HepG2 (cell line): Measurements from ENCODE around the gene SMR3B. TPM values are rescaled to one million over a fixed set of nuclear protein-coding genes. Genes with fewer than 3 reads are reported as not detected.
A peak's percentile ranks its signal among the peaks of the same experiment; 100 is the strongest.

Experiments used
- ATAC-seq: fragments of 200-7000 bp; cut with Tn5 transposase; 3 replicates; pipeline ENCODE4 v1.9.1; 2020; ENCODE audit warnings: mild to moderate bottlenecking, moderate library complexity
- BruUV-seq: library from RNA; stranded (reverse); fragments of 400-500 nt; replicated peaks from 2 replicates; lab custom pipeline; 2021; lab: Mats Ljungman, UMichigan
- CTCF ChIA-PET: fragments of 300-600 bp; formaldehyde crosslinking; extraction: SDS; loops from one replicate; lab custom pipeline; 2021; ENCODE audit warnings: low total read pairs, inconsistent platforms, low intra/inter-chr PET ratio; lab: Yijun Ruan, JAX
- POLR2A ChIA-PET: fragments of 350-600 bp; sonication (Branson Sonifier 250); formaldehyde crosslinking; loops from one replicate; lab custom pipeline; 2020; ENCODE audit warnings: antibody characterized with exemption, inconsistent platforms; lab: Yijun Ruan, JAX
- DNase-seq: peaks from one replicate; pipeline ENCODE4 v3.0.0-alpha.2; 2015; ENCODE audit warnings: low spot score
- FAIRE-seq: peaks from 3 replicates; lab custom pipeline; 2011; peaks lifted over from hg19 to GRCh38; lab: Jason Lieb, UNC
- H2AFZ ChIP-seq: one replicate; pipeline ENCODE4 v1.6.1; 2011; ENCODE audit warnings: low read length, inconsistent platforms
- H3K27ac ChIP-seq: fragments of 300-600 bp; 3 replicates; pipeline ENCODE4 v1.8.0; 2011; ENCODE audit warnings: mixed run types, mild to moderate bottlenecking, mixed read lengths, low read length, inconsistent platforms; ENCODE audit not compliant: insufficient read depth; ENCODE audit errors: extremely low read length
- H3K27me3 ChIP-seq, 2 experiments: fragments of 200-600 bp in 1 of 2; 2 replicates in 1 of 2; 3 replicates in 1 of 2; pipeline versions ENCODE4 v1.6.0 to v1.8.0; 2011; ENCODE audit warnings: low read length in 2 of 2, mild to moderate bottlenecking in 2 of 2, moderate library complexity in 2 of 2, inconsistent platforms in 1 of 2; ENCODE audit not compliant: insufficient read depth in 2 of 2, control insufficient read depth in 1 of 2
- H3K36me3 ChIP-seq, 2 experiments: fragments of 200-600 bp in 1 of 2; replicated peaks in 1 of 2; 2 replicates in 1 of 2; 3 replicates in 1 of 2; pipeline versions ENCODE4 v1.5.1 to v1.8.0; 2011; ENCODE audit warnings: low read length in 2 of 2, inconsistent platforms in 1 of 2; ENCODE audit not compliant: insufficient read depth in 2 of 2, control insufficient read depth in 1 of 2
- H3K4me1 ChIP-seq: 2 replicates; pipeline ENCODE4 v1.5.1; 2012; ENCODE audit warnings: low read length, inconsistent platforms; ENCODE audit not compliant: insufficient read depth
- H3K4me2 ChIP-seq: 2 replicates; pipeline ENCODE4 v1.6.0; 2011; ENCODE audit warnings: low read depth, low read length, inconsistent platforms
- H3K4me3 ChIP-seq, 3 experiments: fragments of 200-600 bp in 1 of 3; sonication (generic), shearing (Covaris generic) in 1 of 3; replicated peaks in 1 of 3; 2 replicates each; pipeline ENCODE4 v1.5.1; 2011 to 2016; ENCODE audit warnings: low read length in 3 of 3, inconsistent platforms in 2 of 3, low read depth in 2 of 3, mild to moderate bottlenecking in 2 of 3, control low read depth in 1 of 3, mixed read lengths in 1 of 3; ENCODE audit not compliant: insufficient read depth in 1 of 3
- H3K79me2 ChIP-seq: one replicate; pipeline ENCODE4 v1.6.1; 2011; ENCODE audit warnings: low read length, inconsistent platforms; ENCODE audit not compliant: insufficient read depth
- H3K9ac ChIP-seq: 2 replicates; pipeline ENCODE4 v1.6.0; 2011; ENCODE audit warnings: mild to moderate bottlenecking, low read depth, low read length, inconsistent platforms; ENCODE audit not compliant: insufficient read depth
- H3K9me3 ChIP-seq: 2 replicates; pipeline ENCODE4 v1.5.1; 2012; ENCODE audit warnings: mild to moderate bottlenecking, low read length
- H4K20me1 ChIP-seq: 2 replicates; pipeline ENCODE4 v1.6.0; 2011; ENCODE audit warnings: inconsistent platforms, mild to moderate bottlenecking, low read length, moderate library complexity; ENCODE audit not compliant: insufficient read depth
- CAMTA2 ChIP-seq: sonication (generic); formaldehyde crosslinking; IDR thresholded peaks from 2 replicates; pipeline ENCODE4 v1.4.0; 2020; ENCODE audit warnings: mild to moderate bottlenecking, missing genetic modification reagents, borderline replicate concordance
- CC2D1A ChIP-seq: sonication (generic); formaldehyde crosslinking; IDR thresholded peaks from 2 replicates; pipeline ENCODE4 v1.8.1; 2023; ENCODE audit warnings: mild to moderate bottlenecking, missing genetic modification reagents
- CCAR2 ChIP-seq: fragments of 200-400 bp; formaldehyde crosslinking; optimal IDR thresholded peaks from 2 replicates; pipeline ENCODE3; 2018; ENCODE audit warnings: low read depth, mild to moderate bottlenecking, low read length, moderate library complexity
- CHD2 ChIP-seq: IDR thresholded peaks from 2 replicates; pipeline ENCODE4 v1.6.1; 2011; ENCODE audit warnings: low read depth, low read length, improper control_type of control experiment
- DBP ChIP-seq: sonication (generic); formaldehyde crosslinking; IDR thresholded peaks from 2 replicates; pipeline ENCODE4 v1.4.0; 2020; ENCODE audit warnings: missing genetic modification reagents; ENCODE audit errors: not compliant biosample characterization
- DR1 ChIP-seq: sonication (generic); formaldehyde crosslinking; IDR thresholded peaks from 2 replicates; pipeline ENCODE4 v1.8.0; 2021; ENCODE audit warnings: mild to moderate bottlenecking, missing genetic modification reagents, inconsistent platforms
- FOXA1 ChIP-seq, 2 experiments: fragments of 450-650 bp in 1 of 2; sonication (generic) in 1 of 2; formaldehyde crosslinking in 1 of 2; IDR thresholded peaks; 2 replicates each; pipeline versions ENCODE4 v1.4.0 to v1.6.1; 2016 to 2020; ENCODE audit warnings: missing genetic modification reagents in 1 of 2
- FOXA3 ChIP-seq: IDR thresholded peaks from 2 replicates; pipeline ENCODE4 v1.6.1; 2016; ENCODE audit warnings: missing genetic modification reagents, missing compliant biosample characterization
- FOXP1 ChIP-seq, 2 experiments: fragments of 450-650 bp in 1 of 2; IDR thresholded peaks; 2 replicates each; pipeline ENCODE4 v1.6.1; 2017 to 2018; ENCODE audit warnings: antibody characterized with exemption in 1 of 2
- NFAT5 ChIP-seq: sonication (generic); formaldehyde crosslinking; IDR thresholded peaks from 2 replicates; pipeline ENCODE4 v1.4.0; 2020; ENCODE audit warnings: missing genetic modification reagents
- NFE2 ChIP-seq: sonication (generic); formaldehyde crosslinking; IDR thresholded peaks from 2 replicates; pipeline ENCODE4 v1.4.0; 2020; ENCODE audit warnings: missing genetic modification reagents
- SALL1 ChIP-seq: sonication (generic); formaldehyde crosslinking; IDR thresholded peaks from 2 replicates; pipeline ENCODE4 v1.8.0; 2022; ENCODE audit warnings: mild to moderate bottlenecking, missing genetic modification reagents
- SAP130 ChIP-seq: IDR thresholded peaks from 2 replicates; pipeline ENCODE4 v1.6.1; 2016; ENCODE audit warnings: low read depth
- ZNF281 ChIP-seq: sonication (generic); formaldehyde crosslinking; IDR thresholded peaks from 2 replicates; pipeline ENCODE4 v1.4.0; 2020; ENCODE audit warnings: missing genetic modification reagents, borderline replicate concordance
- ZNF33A ChIP-seq: sonication (generic); formaldehyde crosslinking; IDR thresholded peaks from 2 replicates; pipeline ENCODE4 v1.5.1; 2020; ENCODE audit warnings: missing genetic modification reagents, mild to moderate bottlenecking, moderate library complexity, borderline replicate concordance
- ZNF792 ChIP-seq: IDR thresholded peaks from 2 replicates; pipeline ENCODE4 v1.6.1; 2016
- WGBS: methylation state at CpG from one replicate; pipeline ENCODE4 v1.1.6; 2017; ENCODE audit warnings: low lambda C conversion rate; 5-methylcytosine and 5-hydroxymethylcytosine counted together
- in situ Hi-C: cut with HindIII; loops from 2 replicates; pipeline ENCODE4 v1.10.0; 2017; ENCODE audit warnings: low pct_unique_long_range_greater_than_20kb; ENCODE audit not compliant: extremely low pct_ligation_motif_present
- intact Hi-C: fragments of 100-400 bp; cut with micrococcal nuclease; formaldehyde crosslinking; loops from one replicate; pipeline ENCODE4 v1.10.0; 2022; ENCODE audit not compliant: unreplicated experiment
- polyA plus RNA-seq, 8 experiments: library from polyadenylated mRNA; depleted of rRNA in 3 of 8; stranded (reverse) in 7 of 8; unstranded in 1 of 8; fragments of >200 nt; fragmentation: Illumina TruSeq in 4 of 8; extraction: Trizol in 4 of 8; gene quantifications; 2 replicates each; pipeline versions ENCODE4 v1.2.1 to v1.2.3, GENCODE V29; 2011 to 2016; ENCODE audit warnings: low read depth in 4 of 8, missing spikeins in 1 of 8, mixed read lengths in 1 of 8; ENCODE audit not compliant: insufficient read depth in 1 of 8
- total RNA-seq, 5 experiments: library from RNA; depleted of rRNA; stranded (reverse); fragments of >200 nt; fragmentation: Illumina TruSeq; extraction: Trizol; gene quantifications; 2 replicates each; pipeline ENCODE4 v1.2.3, GENCODE V29; 2016; ENCODE audit warnings: low read depth in 1 of 5

The SMR3B gene
- total and polyA plus RNA-seq, 2 of the 13 experiments (the other 11 are each of a cell fraction or from before 2014, with no cell fraction given): not detected

- TF ChIP-seq NFAT5 (CRISPR knock-in tag) (no peak), CC2D1A (CRISPR knock-in tag) (no peak), CCAR2 (no peak), SAP130 (CRISPR knock-in tag) (no peak), ZNF792 (CRISPR knock-in tag) (no peak), DBP (CRISPR knock-in tag) (no peak), NFE2 (CRISPR knock-in tag) (no peak), CAMTA2 (CRISPR knock-in tag) (no peak)
Measured at GRCh38 chr4:70426789-70427188, 43.9 kb downstream of the SMR3B start (continued).

GRCh38 chr4:70437197-70437596 is 54.3 kb downstream of the SMR3B start:
- DNase-seq (peak; percentile 14), FAIRE-seq (no peak), ATAC-seq (peak; percentile 52; the same call in 1 of the 3 replicates)
- 0% methylated on average over 1 of the region's 7 CpGs for WGBS
- no peaks in the 10 kb centered on the region for H3K4me1 ChIP-seq
- no peak overlapping the region for H3K9ac ChIP-seq
- no peak overlapping the region for H3K27ac ChIP-seq
- no peaks in the 10 kb centered on the region for H3K79me2 ChIP-seq
- no peaks in the 10 kb centered on the region for H4K20me1 ChIP-seq
- in situ Hi-C loops: no loop called here
- H3K4me3 ChIP-seq: no peak overlapping the region
- no peaks in the 10 kb centered on the region for H3K36me3 ChIP-seq
- ChIA-PET POLR2A (no interaction called here), CTCF (no interaction called here)
- no peak overlapping the region for H2AFZ ChIP-seq
- H3K9me3 ChIP-seq: no peaks in the 10 kb centered on the region
- no peaks in the 10 kb centered on the region for H3K27me3 ChIP-seq
- H3K4me2 ChIP-seq: peak overlapping the region; percentile 28; the same call in 1 of the 2 replicates
- no TSS peak for BruUV-seq
- intact Hi-C loops: no loop called here
- no peak for TF ChIP-seq DR1 (CRISPR knock-in tag)
- TF ChIP-seq FOXP1 (IDR thresholded peaks at IDR 0.05): no peak
- no peak for TF ChIP-seq FOXP1 (CRISPR knock-in tag; IDR thresholded peaks at IDR 0.05)
- TF ChIP-seq CHD2: no peak
- peak; percentile 81; the same call in 1 of the 2 replicates for TF ChIP-seq ZNF281 (CRISPR knock-in tag)
- no peak for TF ChIP-seq ZNF33A (CRISPR knock-in tag)
- TF ChIP-seq SALL1 (CRISPR knock-in tag): no peak
- TF ChIP-seq FOXA1 (IDR thresholded peaks at IDR 0.05): no peak
- 0 out of 2 replicates have a peak, but pooled peaks have one; percentile 18 for TF ChIP-seq FOXA1 (CRISPR knock-in tag; IDR thresholded peaks at IDR 0.05)
- TF ChIP-seq FOXA3 (CRISPR knock-in tag): 0 out of 2 replicates have a peak, but pooled peaks have one; percentile 33
